Endodermal cell (in vitro differentiated cells): ENCODE measurements around the gene HHAT. TPM values are rescaled to one million over a fixed set of nuclear protein-coding genes. Genes with fewer than 3 reads are reported as not detected.

Source experiments
- DNase-seq: peaks from one replicate; pipeline ENCODE4 v3.0.0-alpha.2; 2017
- H3K27ac ChIP-seq: 2 replicates; pipeline ENCODE4 v1.5.1; 2013; ENCODE audit warnings: mild to moderate bottlenecking, low read depth, low read length, moderate library complexity
- H3K27me3 ChIP-seq: 2 replicates; pipeline ENCODE4 v1.6.1; 2013; ENCODE audit warnings: mild to moderate bottlenecking, low read length, moderate library complexity; ENCODE audit not compliant: insufficient read depth, control insufficient read depth, poor library complexity, severe bottlenecking
- H3K36me3 ChIP-seq: 2 replicates; pipeline ENCODE4 v1.7.0; 2013; ENCODE audit warnings: mild to moderate bottlenecking, low read length, moderate library complexity; ENCODE audit not compliant: control insufficient read depth, insufficient read depth
- H3K4me1 ChIP-seq: one replicate; pipeline ENCODE4 v1.7.0; 2013; ENCODE audit warnings: low read length; ENCODE audit not compliant: control insufficient read depth, insufficient read depth
- H3K4me3 ChIP-seq: 2 replicates; pipeline ENCODE4 v1.5.1; 2013; ENCODE audit warnings: mild to moderate bottlenecking, low read length, moderate library complexity
- H3K9ac ChIP-seq: 2 replicates; pipeline ENCODE4 v1.6.1; 2013; ENCODE audit warnings: mild to moderate bottlenecking, low read length, moderate library complexity; ENCODE audit not compliant: poor library complexity, severe bottlenecking; ENCODE audit errors: extremely low read depth
- H3K9me3 ChIP-seq: 2 replicates; pipeline ENCODE4 v1.6.1; 2013; ENCODE audit warnings: mild to moderate bottlenecking, low read length, moderate library complexity; ENCODE audit not compliant: control insufficient read depth
- H3K27ac Mint-ChIP-seq: 2 replicates; pipeline ENCODE4 v1.8.0; 2020; ENCODE audit warnings: mixed read lengths
- H3K27me3 Mint-ChIP-seq: 2 replicates; pipeline ENCODE4 v1.8.0; 2021; ENCODE audit warnings: mild to moderate bottlenecking, mixed read lengths; ENCODE audit not compliant: insufficient read depth
- H3K36me3 Mint-ChIP-seq: 2 replicates; pipeline ENCODE4 v1.8.0; 2020; ENCODE audit warnings: low read depth, mixed read lengths
- H3K4me1 Mint-ChIP-seq: 2 replicates; pipeline ENCODE4 v1.8.0; 2020; ENCODE audit warnings: mixed read lengths
- H3K4me3 Mint-ChIP-seq: 2 replicates; pipeline ENCODE4 v1.8.0; 2020; ENCODE audit warnings: mild to moderate bottlenecking, moderate library complexity, mixed read lengths
- H3K9me3 Mint-ChIP-seq: 2 replicates; pipeline ENCODE4 v1.8.0; 2020; ENCODE audit warnings: mild to moderate bottlenecking, mixed read lengths
- CTCF ChIP-seq: fragments of 200-600 bp; sonication (generic); conservative IDR thresholded peaks from 2 replicates; pipeline ENCODE4 v1.5.0; 2021; ENCODE audit warnings: antibody characterized with exemption, mild to moderate bottlenecking
- WGBS, 2 experiments: methylation state at CpG; one replicate each; pipeline versions ENCODE4 v1.1.5 to v1.1.7; 2013; ENCODE audit warnings: missing lambda C conversion rate in 2 of 2, mixed read lengths in 1 of 2; ENCODE audit not compliant: insufficient coverage in 1 of 2, insufficient read length in 1 of 2; 5-methylcytosine and 5-hydroxymethylcytosine counted together
- total RNA-seq, 2 donors: library from RNA; stranded (reverse); fragmentation: NEBNext Ultra II Directional in 1 of 2; extraction: Animal tissue kit (Norgen Biotek cat#: 25700) in 1 of 2; gene quantifications; 2 replicates in 1 of 2; 3 replicates in 1 of 2; pipeline ENCODE4 v1.2.1, GENCODE V29; 2021

Gene HHAT
- total RNA-seq, 2 donors from 2014 or later, result 6.9 to 9.8 TPM

GRCh38 chr1:210302501-210302900 is 26.2 kb upstream of the HHAT start:
- DNase-seq, result no peak
- no peaks in the 10 kb centered on the region for H3K27me3 ChIP-seq
- H3K4me1 Mint-ChIP-seq, result peaks cover 4% of the 10 kb centered on the region
- no peak overlapping the region for H3K9ac ChIP-seq
- H3K36me3 ChIP-seq, result no peaks in the 10 kb centered on the region
- H3K36me3 Mint-ChIP-seq, result no peaks in the 10 kb centered on the region
- H3K4me3 Mint-ChIP-seq, result no peak overlapping the region
- H3K4me1 ChIP-seq, result no peaks in the 10 kb centered on the region
- H3K27ac ChIP-seq, result no peak overlapping the region
- H3K4me3 ChIP-seq, result no peak overlapping the region
- no peaks in the 10 kb centered on the region for H3K9me3 ChIP-seq
- H3K27ac Mint-ChIP-seq, result no peak overlapping the region
- 89 to 92% methylated on average over 9 to 10 of the region's 10 CpGs for WGBS, 2 experiments
- no peaks in the 10 kb centered on the region for H3K27me3 Mint-ChIP-seq
- TF ChIP-seq CTCF, result no peak
- H3K9me3 Mint-ChIP-seq, result no peaks in the 10 kb centered on the region

- Mint-ChIP-seq H3K27ac (no peak overlapping the region), H3K4me3 (no peak overlapping the region), H3K36me3 (no peaks in the 10 kb centered on the region)
Observed at GRCh38 chr1:210303391-210303790, 25.3 kb upstream of the HHAT start.

GRCh38 chr1:210310562-210311153 is 18.0 kb upstream of the HHAT start:
- Histone ChIP-seq H3K27ac (no peak overlapping the region), H3K9me3 (no peaks in the 10 kb centered on the region), H3K4me3 (peak overlapping the region; percentile 56), H3K27me3 (no peaks in the 10 kb centered on the region), H3K4me1 (no peaks in the 10 kb centered on the region), H3K9ac (no peak overlapping the region), H3K36me3 (no peaks in the 10 kb centered on the region)
- peak overlapping the region; percentile 66 for H3K4me3 Mint-ChIP-seq
- 69% methylated on average over 3 of the region's 7 CpGs; no CpG with 5 or more reads in 1 of the 2 experiments for WGBS, 2 experiments
- no peak for DNase-seq
- H3K4me1 Mint-ChIP-seq, result no peaks in the 10 kb centered on the region
- TF ChIP-seq CTCF, result no peak
- H3K9me3 Mint-ChIP-seq, result no peaks in the 10 kb centered on the region
- H3K27me3 Mint-ChIP-seq, result peaks cover 15% of the 10 kb centered on the region
- peak overlapping the region; percentile 87 for H3K27ac Mint-ChIP-seq
- no peaks in the 10 kb centered on the region for H3K36me3 Mint-ChIP-seq

More at GRCh38 chr1:210303391-210303790, 25.3 kb upstream of the HHAT start:
- WGBS, 2 experiments, result 94 to 95% methylated on average over 7 to 8 of the region's 8 CpGs
- Mint-ChIP-seq H3K4me1 (peaks cover 4% of the 10 kb centered on the region), H3K27me3 (no peaks in the 10 kb centered on the region), H3K9me3 (no peaks in the 10 kb centered on the region)
- no peaks in the 10 kb centered on the region for H3K27me3 ChIP-seq
- no peak for TF ChIP-seq CTCF
- no peak overlapping the region for H3K27ac ChIP-seq
- H3K9ac ChIP-seq, result no peak overlapping the region
- no peak overlapping the region for H3K4me3 ChIP-seq
- H3K9me3 ChIP-seq, result no peaks in the 10 kb centered on the region
- H3K4me1 ChIP-seq, result no peaks in the 10 kb centered on the region
- no peaks in the 10 kb centered on the region for H3K36me3 ChIP-seq
- no peak for DNase-seq
